ENCODE data around the gene CDK10.
"Not testable (repeated sequence)": the region's sequence is repeated elsewhere in the genome, so short reads cannot be mapped to it uniquely, and the experiment has no call there.

The CDK10 gene

DNA sequence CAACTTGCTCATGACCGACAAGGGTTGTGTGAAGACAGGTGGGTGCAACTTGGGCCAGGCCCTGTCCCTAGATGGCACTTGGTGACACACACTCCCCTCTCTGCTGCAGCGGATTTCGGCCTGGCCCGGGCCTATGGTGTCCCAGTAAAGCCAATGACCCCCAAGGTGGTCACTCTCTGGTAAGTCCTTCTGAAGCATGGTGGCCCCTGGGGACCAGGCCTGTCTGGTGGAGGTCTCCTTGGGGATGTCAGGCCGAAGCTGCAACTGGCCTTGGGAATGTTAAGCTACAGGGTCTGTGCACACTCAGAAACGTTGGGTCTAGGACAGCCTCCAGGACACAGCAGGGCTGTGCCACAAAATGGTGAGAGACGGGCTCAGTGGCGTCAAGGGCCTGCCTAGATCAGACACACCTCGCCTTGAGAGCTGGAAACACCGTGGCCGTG lies 6.8 kb downstream of the CDK10 start:
- H3K27ac ChIP-seq, result no peak overlapping the region
- no peak for TF ChIP-seq ZFX (IDR thresholded peaks at IDR 0.05)
- TF ChIP-seq, protein P1, sequence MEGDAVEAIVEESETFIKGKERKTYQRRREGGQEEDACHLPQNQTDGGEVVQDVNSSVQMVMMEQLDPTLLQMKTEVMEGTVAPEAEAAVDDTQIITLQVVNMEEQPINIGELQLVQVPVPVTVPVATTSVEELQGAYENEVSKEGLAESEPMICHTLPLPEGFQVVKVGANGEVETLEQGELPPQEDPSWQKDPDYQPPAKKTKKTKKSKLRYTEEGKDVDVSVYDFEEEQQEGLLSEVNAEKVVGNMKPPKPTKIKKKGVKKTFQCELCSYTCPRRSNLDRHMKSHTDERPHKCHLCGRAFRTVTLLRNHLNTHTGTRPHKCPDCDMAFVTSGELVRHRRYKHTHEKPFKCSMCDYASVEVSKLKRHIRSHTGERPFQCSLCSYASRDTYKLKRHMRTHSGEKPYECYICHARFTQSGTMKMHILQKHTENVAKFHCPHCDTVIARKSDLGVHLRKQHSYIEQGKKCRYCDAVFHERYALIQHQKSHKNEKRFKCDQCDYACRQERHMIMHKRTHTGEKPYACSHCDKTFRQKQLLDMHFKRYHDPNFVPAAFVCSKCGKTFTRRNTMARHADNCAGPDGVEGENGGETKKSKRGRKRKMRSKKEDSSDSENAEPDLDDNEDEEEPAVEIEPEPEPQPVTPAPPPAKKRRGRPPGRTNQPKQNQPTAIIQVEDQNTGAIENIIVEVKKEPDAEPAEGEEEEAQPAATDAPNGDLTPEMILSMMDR (conservative IDR thresholded peaks at IDR 0.05), result no peak

DNA sequence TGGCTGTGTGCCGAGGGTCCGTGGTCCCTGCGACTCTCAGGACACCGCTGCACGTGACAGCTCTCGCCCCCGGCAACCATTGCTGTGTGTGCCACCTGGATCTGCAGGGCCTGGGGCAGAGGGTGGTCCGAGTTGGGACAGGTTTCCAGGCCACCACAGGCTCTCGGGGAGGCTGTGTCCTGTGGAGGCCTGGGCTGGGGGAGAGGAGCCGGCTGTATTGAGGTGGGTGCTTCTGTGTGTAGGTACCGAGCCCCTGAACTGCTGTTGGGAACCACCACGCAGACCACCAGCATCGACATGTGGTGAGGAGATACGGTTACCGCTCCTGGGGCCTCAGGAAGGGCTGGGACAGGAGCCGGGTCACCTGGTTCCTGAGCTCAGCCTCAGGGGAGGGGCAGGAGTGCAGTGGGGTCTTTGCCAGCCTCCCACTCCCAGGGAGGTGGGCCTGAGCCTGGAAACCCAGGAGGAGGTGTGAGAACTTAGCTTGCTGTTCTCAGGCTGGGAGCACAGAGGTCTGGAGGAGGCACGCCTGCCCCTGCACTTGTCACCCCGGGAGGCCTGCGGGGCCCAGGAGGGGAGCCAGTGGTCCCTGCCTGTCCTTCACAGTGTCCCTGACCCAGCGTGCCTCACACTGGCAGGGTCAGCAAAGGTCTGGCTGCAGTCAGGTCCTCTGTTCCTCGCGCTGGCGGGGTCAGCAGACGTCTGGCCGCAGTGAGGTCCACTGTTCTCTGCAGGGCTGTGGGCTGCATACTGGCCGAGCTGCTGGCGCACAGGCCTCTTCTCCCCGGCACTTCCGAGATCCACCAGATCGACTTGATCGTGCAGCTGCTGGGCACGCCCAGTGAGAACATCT lies 7.7 kb downstream of the CDK10 start:
- H3K27ac ChIP-seq, result no peak overlapping the region
- TF ChIP-seq ZFX (IDR thresholded peaks at IDR 0.05), result no peak
- TF ChIP-seq, protein P1 (conservative IDR thresholded peaks at IDR 0.05), result no peak

DNA sequence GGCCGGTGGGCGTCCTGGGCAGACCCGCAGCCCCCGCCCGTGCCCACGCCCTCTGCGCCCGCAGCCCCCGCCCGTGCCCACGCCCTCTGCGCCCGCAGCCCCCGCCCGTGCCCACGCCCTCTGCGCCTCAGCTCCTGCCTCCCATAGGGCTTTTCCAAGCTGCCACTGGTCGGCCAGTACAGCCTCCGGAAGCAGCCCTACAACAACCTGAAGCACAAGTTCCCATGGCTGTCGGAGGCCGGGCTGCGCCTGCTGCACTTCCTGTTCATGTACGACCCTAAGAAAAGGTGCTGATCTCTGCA lies 8.2 kb downstream of the CDK10 start:
- not testable (repeated sequence) for H3K27ac ChIP-seq

DNA sequence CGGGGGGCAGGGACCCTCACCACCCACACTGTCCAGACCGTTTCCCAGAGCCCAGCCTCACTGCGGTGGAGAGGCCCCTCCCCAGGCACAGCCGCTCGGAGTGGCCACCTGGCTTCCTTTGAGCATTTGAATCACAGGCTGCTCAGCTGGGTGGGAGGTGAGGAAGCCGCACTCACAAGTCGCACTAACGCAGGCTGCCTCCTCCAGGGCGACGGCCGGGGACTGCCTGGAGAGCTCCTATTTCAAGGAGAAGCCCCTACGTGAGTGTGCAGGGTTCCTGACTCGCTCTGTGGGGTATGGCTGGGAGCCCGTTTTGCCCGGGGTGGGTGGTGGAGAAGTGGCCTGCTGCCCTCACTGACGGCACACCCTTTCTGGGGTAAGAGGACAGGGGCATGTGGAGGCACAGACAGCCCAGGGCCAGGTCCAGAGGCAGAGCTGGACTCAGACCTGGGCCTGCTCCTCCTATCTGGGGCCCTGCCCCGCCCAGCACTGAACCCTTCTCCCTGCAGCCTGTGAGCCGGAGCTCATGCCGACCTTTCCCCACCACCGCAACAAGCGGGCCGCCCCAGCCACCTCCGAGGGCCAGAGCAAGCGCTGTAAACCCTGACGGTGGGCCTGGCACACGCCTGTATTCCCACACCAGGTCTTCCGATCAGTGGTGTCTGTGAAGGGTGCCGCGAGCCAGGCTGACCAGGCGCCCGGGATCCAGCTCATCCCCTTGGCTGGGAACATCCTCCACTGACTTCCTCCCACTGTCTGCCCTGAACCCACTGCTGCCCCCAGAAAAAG lies 8.8 kb downstream of the CDK10 start:
- TF ChIP-seq ZFX (IDR thresholded peaks at IDR 0.05), result no peak
- TF ChIP-seq, protein P1 (conservative IDR thresholded peaks at IDR 0.05), result no peak
- H3K27ac ChIP-seq, result no peak overlapping the region

DNA sequence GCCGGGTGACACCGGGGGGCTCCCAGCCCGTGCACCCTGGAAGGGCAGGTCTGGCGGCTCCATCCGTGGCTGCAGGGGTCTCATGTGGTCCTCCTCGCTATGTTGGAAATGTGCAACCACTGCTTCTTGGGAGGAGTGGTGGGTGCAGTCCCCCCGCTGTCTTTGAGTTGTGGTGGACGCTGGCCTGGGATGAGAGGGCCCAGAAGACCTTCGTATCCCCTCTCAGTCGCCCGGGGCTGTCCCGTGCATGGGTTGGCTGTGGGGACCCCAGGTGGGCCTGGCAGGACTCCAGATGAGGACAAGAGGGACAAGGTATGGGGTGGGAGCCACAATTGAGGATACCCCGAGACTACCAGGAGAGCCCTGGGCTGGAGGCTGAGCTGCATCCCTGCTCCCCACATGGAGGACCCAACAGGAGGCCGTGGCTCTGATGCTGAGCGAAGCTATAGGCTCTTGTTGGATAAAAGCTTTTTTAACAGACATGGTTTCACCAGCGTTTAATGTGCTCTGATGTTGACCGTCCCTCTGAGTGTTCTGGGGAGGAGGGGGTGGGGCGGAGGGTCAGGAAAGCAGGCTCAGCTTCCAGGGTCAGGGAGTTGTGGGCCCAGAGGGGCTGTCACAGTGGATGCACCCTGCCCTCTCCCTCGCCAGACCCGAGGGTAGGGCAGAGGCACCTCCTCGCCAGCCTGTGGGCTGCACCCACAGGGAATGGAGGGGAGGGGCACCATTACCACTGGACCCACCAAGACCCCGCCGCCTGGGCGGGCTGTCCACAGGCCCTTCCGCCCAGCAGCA lies 9.6 kb downstream of the CDK10 start:
- H3K27ac ChIP-seq, result no peak overlapping the region
- TF ChIP-seq, protein P1 (conservative IDR thresholded peaks at IDR 0.05), result no peak
- TF ChIP-seq ZFX (IDR thresholded peaks at IDR 0.05), result no peak

DNA sequence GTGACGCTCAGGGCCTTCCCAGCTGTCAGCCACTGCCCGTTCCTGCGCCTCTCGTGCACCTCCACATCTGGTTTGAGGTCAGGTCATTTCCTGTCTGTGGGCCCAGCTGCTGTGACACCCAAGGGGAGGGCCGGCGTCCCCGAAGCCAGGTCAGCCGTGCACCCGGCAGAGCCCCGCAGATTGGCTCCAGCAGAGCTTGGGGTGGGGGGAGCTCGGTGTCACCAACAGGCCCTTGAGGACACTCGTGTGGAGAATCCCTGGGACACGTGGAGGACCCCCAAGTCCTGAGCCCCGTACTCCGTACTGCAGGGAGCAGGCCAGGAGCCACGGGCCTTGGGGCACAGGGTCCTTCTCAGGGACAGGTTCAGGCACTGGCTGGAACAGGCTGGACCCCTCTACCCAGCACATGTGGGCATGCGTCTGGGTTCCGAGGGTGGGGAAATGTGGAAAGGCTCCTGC lies 10.2 kb downstream of the CDK10 start:
- TF ChIP-seq, protein P1 (conservative IDR thresholded peaks at IDR 0.05), result no peak
- TF ChIP-seq ZFX (IDR thresholded peaks at IDR 0.05), result no peak
- no peak overlapping the region for H3K27ac ChIP-seq

DNA sequence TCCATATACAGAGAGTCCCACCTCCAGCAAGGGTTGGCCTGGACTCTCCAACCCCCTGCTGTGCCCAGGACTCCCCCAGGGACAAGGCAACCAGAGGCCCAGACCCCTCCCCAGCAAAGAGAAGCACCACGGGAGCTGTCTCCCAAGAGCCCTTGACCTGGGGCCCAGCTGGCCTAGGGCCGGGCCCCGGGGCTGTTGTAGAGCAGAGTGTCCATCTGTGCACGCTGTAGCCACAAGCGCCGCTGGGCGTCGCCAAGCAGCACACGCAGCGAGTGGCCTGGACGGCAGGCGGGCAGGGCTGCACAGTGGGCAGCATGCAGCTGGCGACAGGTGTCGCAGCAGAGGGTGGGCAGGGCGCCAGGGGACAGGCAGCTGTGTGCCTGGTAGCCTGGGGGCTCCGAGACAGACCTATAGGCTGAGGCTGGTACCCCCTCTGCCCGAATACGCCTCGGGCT lies 10.7 kb downstream of the CDK10 start:
- no peak for TF ChIP-seq ZFX (IDR thresholded peaks at IDR 0.05)
- TF ChIP-seq, protein P1 (conservative IDR thresholded peaks at IDR 0.05), result no peak
- H3K27ac ChIP-seq, result no peak overlapping the region

Data from C4-2B (cell line).